AG04450 (cell line): ENCODE results near the gene MARCHF6. TPM values are rescaled to one million over a fixed set of nuclear protein-coding genes. Genes with fewer than 3 reads are reported as not detected.

Experiments used
- CTCF ChIA-PET: fragments of 300-600, 350-600 bp; formaldehyde crosslinking; extraction: SDS; loops from one replicate; lab custom pipeline; 2022; ENCODE audit warnings: antibody characterized with exemption, inconsistent platforms; lab: Charles Lee
- POLR2A ChIA-PET: fragments of 350-600 bp; formaldehyde crosslinking; extraction: SDS; loops from one replicate; lab custom pipeline; 2021; ENCODE audit warnings: antibody characterized with exemption, inconsistent platforms; lab: Yijun Ruan, JAX
- DNase-seq: peaks from one replicate; pipeline ENCODE4 v3.0.0-alpha.2; 2011; ENCODE audit warnings: low read depth, low spot score
- H3K27ac ChIP-seq: one replicate; pipeline ENCODE4 v1.5.1; 2012; ENCODE audit warnings: low read depth, low read length, control low read depth
- H3K27me3 ChIP-seq: one replicate; pipeline ENCODE4 v1.6.0; 2012; ENCODE audit warnings: low read length; ENCODE audit not compliant: control insufficient read depth, insufficient read depth
- H3K4me3 ChIP-seq: 2 replicates; pipeline ENCODE4 v1.5.1; 2011; ENCODE audit warnings: mild to moderate bottlenecking, low read depth, low read length, control low read depth
- H3K9me3 ChIP-seq: 2 replicates; pipeline ENCODE4 v1.5.1; 2012; ENCODE audit warnings: low read length; ENCODE audit not compliant: control insufficient read depth, insufficient read depth
- CTCF ChIP-seq: IDR thresholded peaks from 2 replicates; pipeline ENCODE4 v1.5.1; 2011; ENCODE audit warnings: low read depth, low read length, control low read depth, inconsistent platforms
- polyA plus RNA-seq: library from polyadenylated mRNA; depleted of rRNA; stranded (reverse); fragments of >200 nt; gene quantifications from 2 replicates; pipeline ENCODE4 v1.2.3, GENCODE V29; 2011

MARCHF6 gene
- polyA plus RNA-seq, 1 experiment: 136 TPM

- H3K27me3 ChIP-seq: no peaks in the 10 kb centered on the region
- no peak overlapping the region for H3K27ac ChIP-seq
- CTCF ChIA-PET: interaction anchor here (0.6 to 0.9 kb wide), 2 partner anchors 18 to 104 kb away, joined by 6 to 8 read pairs; no protein-coding TSS in a partner anchor
- POLR2A ChIA-PET: no interaction called here
- no peak for DNase-seq
- no peaks in the 10 kb centered on the region; the same call in 1 of the 2 replicates for H3K9me3 ChIP-seq
- H3K4me3 ChIP-seq: no peak overlapping the region
- no peak for TF ChIP-seq CTCF
These were observed 34.2 kb upstream of the MARCHF6 start for GRCh38 chr5:10319202-10319851.

- TF ChIP-seq CTCF: no peak
- DNase-seq: no peak
- ChIA-PET POLR2A (no interaction called here), CTCF (no interaction called here)
- no peak overlapping the region for H3K4me3 ChIP-seq
- no peaks in the 10 kb centered on the region; the same call in 1 of the 2 replicates for H3K9me3 ChIP-seq
- no peak overlapping the region for H3K27ac ChIP-seq
- H3K27me3 ChIP-seq: no peaks in the 10 kb centered on the region
These were observed 32.7 kb upstream of the MARCHF6 start for GRCh38 chr5:10320793-10321192.

- POLR2A ChIA-PET: no interaction called here
- no peak overlapping the region for H3K27ac ChIP-seq
- H3K9me3 ChIP-seq: no peaks in the 10 kb centered on the region
- DNase-seq: no peak
- TF ChIP-seq CTCF: no peak
- H3K27me3 ChIP-seq: no peaks in the 10 kb centered on the region
- CTCF ChIA-PET: no interaction called here
- H3K4me3 ChIP-seq: no peak overlapping the region
These were observed 31.6 kb upstream of the MARCHF6 start for GRCh38 chr5:10321882-10322281.

GRCh38 chr5:10323588-10324488 lies 29.7 kb upstream of the MARCHF6 start:
- H3K27ac ChIP-seq: no peak overlapping the region
- POLR2A ChIA-PET: no interaction called here
- H3K27me3 ChIP-seq: no peaks in the 10 kb centered on the region
- no peak for TF ChIP-seq CTCF
- no peak for DNase-seq
- H3K4me3 ChIP-seq: no peak overlapping the region
- CTCF ChIA-PET: interaction anchor here (0.7 kb wide), 1 partner anchor 100 kb away, joined by 5 read pairs; no protein-coding TSS in a partner anchor
- H3K9me3 ChIP-seq: no peaks in the 10 kb centered on the region
